Transverse colon (tissue), 4 donors: ENCODE results near the gene GALNT17.

Experiments used
- CTCF ChIP-seq, 5 experiments: fragments of 200-600 bp in 3 of 5; fragments of 450-650 bp in 2 of 5; sonication (generic) in 3 of 5; IDR thresholded peaks; 1 replicate in 2 of 5; 2 replicates in 3 of 5; pipeline ENCODE4 v1.5.1; 2016 to 2017; ENCODE audit warnings: antibody characterized with exemption in 5 of 5, inconsistent platforms in 3 of 5, mild to moderate bottlenecking in 2 of 5, moderate library complexity in 1 of 5
- EP300 ChIP-seq: sonication (generic); formaldehyde crosslinking; IDR thresholded peaks from one replicate; pipeline ENCODE4 v1.6.1; 2017; ENCODE audit warnings: antibody characterized with exemption, low read depth
- POLR2A ChIP-seq: fragments of 450-650 bp; IDR thresholded peaks from one replicate; pipeline ENCODE4 v1.6.1; 2016; ENCODE audit warnings: antibody characterized with exemption, mild to moderate bottlenecking, moderate library complexity
- POLR2AphosphoS5 ChIP-seq, 3 donors: sonication (generic); formaldehyde crosslinking; IDR thresholded peaks; one replicate each; pipeline ENCODE4 v1.6.1; 2016; ENCODE audit warnings: antibody characterized with exemption in 3 of 3

- TF ChIP-seq CTCF (IDR thresholded peaks at IDR 0.05) (no peak), POLR2A (no peak), EP300 (no peak), POLR2AphosphoS5 (IDR thresholded peaks at IDR 0.05) (no peak)
These were observed 359.4 kb downstream of the GALNT17 start for GRCh38 chr7:71491336-71491735.
